ENCODE measurements around the gene SLC6A18.

Gene SLC6A18

GRCh38 chr5:1203311-1203967 lies 21.7 kb upstream of the SLC6A18 start:
- no peak for DNase-seq (ENCODE audit: low spot score)

GRCh38 chr5:1203968-1204692 lies 21.1 kb upstream of the SLC6A18 start:
- no peak for DNase-seq (ENCODE audit: low spot score)

GRCh38 chr5:1204693-1205242 lies 20.4 kb upstream of the SLC6A18 start:
- DNase-seq (ENCODE audit: low spot score) = no peak

DNA sequence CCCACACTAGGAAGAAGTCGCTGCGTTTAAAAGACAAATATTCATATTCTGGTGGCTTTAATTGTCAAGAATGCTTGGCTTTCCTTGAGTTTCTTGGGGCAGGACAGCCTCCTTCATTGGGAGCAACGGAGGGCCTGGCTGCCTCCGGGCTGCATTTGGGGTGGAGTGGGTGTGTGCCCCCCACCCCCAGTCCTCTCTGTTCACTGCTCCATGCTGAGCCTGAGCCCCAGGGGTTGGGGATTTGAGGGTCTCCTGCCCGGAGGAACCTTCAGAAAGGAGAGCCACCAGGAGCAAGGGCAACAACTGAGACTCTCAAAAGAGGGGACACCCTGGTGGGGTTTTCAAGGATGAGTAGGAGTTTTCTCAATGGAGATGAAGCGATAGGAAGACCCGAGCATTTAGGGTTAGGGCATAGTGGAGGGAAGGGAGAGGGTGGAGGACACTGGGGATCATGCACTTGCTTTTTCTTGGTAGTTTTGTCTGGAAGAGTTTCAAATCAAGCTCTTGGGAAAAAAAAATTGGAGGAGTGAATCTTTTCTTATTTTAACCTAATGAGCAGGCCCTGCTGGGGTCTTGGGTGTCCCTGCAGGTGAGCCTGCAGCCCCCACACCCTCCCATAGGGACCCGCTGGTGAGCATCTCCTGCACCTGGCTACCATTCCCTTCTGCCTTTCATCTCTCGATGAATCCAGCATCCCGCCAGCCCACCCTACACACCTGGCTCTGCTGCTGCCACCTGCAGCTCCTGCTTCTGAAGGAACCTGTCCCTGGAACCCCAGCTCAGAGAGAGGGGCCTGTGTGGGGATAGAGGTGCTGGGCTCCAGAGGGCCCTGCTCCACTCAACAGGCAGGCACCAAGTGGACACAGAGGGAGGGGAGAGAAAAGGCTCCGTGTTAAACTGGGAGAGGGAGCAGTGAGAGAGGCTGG lies 19.7 kb upstream of the SLC6A18 start:
- no peak for DNase-seq (ENCODE audit: low spot score)

GRCh38 chr5:1206521-1207412 lies 18.4 kb upstream of the SLC6A18 start:
- no peak for DNase-seq (ENCODE audit: low spot score)

DNA sequence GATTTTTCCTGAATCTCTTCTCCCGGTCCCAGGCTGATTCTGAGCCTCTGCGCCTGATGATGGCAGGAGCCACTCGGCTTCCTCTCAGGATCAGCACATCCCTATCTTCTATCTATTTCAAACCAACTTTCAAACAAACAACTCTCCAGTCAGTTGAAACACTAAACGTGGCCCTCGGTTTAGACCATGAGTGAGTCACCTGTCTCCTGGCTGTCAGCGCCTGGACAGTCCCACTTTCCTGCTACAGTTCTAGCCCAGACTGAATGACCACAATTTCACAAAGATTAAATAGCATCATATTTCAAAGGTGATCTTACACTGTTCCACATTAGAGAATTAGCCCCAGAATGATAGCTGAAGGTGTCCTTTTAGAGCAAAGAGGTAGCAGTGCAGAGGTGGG lies 17.6 kb upstream of the SLC6A18 start:
- no peak for DNase-seq (ENCODE audit: low spot score)

DNA sequence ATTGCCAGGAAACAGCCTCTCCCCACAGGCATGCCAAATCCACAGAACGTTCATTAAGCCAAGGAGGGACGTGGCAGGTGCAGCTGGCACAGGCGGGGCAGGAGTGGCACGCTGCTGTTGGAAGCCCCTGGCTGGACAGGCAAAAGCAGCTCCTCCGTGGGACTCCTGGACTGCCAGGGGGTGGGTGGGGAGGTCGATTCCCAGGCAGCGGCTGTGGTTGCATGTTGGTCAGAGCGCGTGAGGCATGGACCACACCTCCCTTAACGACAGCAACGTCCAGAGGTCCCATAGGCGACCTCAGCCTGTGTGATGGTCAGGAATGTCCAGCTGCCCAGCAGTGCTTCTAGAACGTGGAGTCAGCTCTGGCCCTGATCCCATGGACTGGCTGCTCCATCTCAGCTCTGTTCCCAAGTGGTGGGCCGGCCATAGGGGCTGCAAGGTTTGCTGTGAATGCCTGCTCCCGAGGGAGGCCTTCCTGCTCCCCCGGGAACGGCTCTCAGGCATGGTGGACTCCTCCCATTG lies 16.9 kb upstream of the SLC6A18 start:
- no peak for DNase-seq (ENCODE audit: low spot score)

DNA sequence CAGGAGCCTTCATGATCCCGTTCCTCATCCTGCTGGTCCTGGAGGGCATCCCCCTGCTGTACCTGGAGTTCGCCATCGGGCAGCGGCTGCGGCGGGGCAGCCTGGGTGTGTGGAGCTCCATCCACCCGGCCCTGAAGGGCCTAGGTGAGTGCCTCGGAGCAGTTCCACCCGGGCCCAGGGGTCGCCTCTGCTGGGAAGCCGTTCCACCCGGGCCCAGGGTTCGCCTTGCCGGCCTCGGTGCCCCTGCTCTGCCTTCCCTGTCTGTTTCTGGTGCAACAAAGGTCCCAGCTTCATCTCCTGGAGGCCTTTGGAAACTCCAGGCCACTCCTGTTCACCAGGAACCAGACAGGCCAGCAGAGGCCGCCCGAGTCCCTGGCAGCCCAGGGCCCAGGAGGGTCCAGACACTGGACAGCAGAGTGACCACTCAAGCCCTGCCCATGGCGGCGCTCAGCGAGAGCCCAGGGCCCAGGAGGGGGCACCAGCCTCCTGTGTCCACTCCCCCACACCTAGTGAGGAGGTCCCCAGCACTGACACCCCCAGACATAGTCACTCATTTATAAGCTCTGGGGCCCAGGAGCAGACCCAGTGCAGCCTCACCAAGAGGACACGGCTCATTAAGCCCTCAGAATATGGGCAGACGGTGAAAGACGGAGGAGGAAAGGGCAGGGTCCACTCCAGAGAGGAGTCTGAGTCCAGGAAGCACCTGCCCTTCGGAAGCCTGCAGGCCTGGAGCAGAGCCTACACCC lies 16.3 kb upstream of the SLC6A18 start:
- no peak for DNase-seq (ENCODE audit: low spot score)

GRCh38 chr5:1209489-1209852 lies 15.7 kb upstream of the SLC6A18 start:
- no peak for DNase-seq (ENCODE audit: low spot score)

- DNase-seq (ENCODE audit: low spot score) = no peak
These were observed 15.0 kb upstream of the SLC6A18 start for GRCh38 chr5:1209896-1210776.

DNA sequence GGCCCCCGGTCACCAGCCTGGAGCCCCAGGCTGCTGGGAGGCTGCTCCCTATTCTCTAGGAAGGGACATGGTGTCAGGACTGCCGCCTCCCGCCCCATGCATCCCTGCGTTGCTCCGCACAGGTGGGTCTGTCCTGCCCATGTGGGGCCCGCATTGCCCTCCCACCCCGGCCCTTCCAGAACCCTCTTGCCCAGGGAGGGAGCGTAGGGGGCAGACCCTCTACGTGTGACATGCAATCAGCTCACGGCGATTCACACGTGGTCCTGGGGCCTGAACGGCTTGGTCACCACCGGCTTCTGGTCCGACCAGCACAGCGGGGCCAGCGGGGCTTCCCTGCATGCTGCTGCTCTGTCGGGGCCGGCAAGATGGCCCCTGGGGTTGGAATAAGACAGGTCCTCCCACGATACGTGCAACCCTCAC lies 14.3 kb upstream of the SLC6A18 start:
- DNase-seq (ENCODE audit: low spot score) = no peak

GRCh38 chr5:1211701-1212100 lies 13.5 kb upstream of the SLC6A18 start:
- DNase-seq (ENCODE audit: low spot score) = no peak

GRCh38 chr5:1212271-1212670 lies 12.9 kb upstream of the SLC6A18 start:
- no peak for DNase-seq (ENCODE audit: low spot score)

- no peak for DNase-seq (ENCODE audit: low spot score)
These were observed 12.3 kb upstream of the SLC6A18 start for GRCh38 chr5:1212881-1213280.

- DNase-seq (ENCODE audit: low spot score) = no peak
These were observed 11.5 kb upstream of the SLC6A18 start for GRCh38 chr5:1213508-1214162.

DNA sequence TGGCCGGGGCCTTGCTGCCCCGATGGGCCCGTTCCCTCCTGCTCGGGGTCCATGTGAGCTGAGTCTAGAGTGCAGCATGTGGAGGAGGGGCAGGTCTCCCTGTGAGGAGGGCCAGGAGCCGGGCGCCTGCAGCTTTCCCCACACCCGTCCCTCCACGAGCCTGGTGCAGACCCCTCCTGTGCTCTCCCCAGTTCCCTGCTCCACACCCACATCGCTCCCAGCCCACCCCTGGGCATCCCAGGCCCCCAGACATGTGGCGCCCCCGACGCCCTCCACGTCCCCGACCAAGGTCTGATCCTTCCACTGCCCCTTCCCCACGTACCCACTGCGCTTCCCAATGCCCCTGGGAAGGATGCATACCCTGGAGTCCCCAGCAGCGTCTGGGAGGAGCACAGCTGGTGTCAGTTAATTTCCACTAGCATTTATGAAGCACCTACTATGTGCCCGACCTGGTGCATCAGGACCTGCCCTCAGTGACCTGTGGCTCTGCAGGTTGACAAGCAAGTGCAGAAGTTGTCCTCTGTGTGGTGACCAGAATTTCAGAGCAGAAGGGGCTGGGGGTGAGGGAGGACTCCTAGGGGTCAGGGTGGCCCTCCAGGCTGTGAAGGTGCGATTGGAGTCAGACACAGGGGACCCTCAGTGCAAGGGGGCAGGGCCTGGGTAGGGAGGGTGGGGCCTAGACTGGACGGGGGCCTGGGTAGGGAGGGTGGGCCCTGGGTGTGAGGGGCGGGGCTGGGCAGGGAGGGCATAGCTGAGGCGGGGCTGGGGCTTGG lies 10.8 kb upstream of the SLC6A18 start:
- no peak for DNase-seq (ENCODE audit: low spot score)

GRCh38 chr5:1214936-1215220 lies 10.3 kb upstream of the SLC6A18 start:
- DNase-seq (ENCODE audit: low spot score) = no peak

- DNase-seq (ENCODE audit: low spot score) = no peak
These were observed 9.7 kb upstream of the SLC6A18 start for GRCh38 chr5:1215320-1216096.

Measured in hematopoietic multipotent progenitor cell treated with erythropoietin and hydrocortisone succinate and interleukin-3 and kit ligand, for 17 days (in vitro differentiated cells).